ENCODE measurements around the gene CFAP43.

DNA sequence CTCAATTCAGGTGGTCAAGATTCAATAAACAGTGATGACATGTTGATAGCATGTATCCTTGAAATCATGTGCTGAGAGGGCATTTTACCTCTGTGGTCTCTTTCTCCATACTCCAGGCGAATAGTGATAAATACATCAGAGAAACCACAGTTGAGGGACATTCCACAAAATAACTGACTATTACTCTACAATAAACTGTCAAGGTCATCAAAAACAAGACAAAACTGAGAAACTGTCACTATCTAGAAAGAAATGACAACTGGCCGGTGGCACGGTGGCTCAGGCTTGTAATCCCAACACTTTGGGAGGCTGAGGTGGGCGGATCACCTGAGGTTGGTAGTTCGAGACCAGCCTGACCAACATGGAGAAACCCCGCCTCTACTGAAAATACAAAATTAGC is 94.0 kb downstream of the CFAP43 start:
- TF ChIP-seq, protein P1, sequence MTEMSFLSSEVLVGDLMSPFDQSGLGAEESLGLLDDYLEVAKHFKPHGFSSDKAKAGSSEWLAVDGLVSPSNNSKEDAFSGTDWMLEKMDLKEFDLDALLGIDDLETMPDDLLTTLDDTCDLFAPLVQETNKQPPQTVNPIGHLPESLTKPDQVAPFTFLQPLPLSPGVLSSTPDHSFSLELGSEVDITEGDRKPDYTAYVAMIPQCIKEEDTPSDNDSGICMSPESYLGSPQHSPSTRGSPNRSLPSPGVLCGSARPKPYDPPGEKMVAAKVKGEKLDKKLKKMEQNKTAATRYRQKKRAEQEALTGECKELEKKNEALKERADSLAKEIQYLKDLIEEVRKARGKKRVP (CRISPR knock-in tag; IDR thresholded peaks at IDR 0.05): no peak
- TF ChIP-seq HNRNPLL (IDR thresholded peaks at IDR 0.05; ENCODE audit: low read depth, low read length, poor library complexity, severe bottlenecking) (no peak), NFATC3 (IDR thresholded peaks at IDR 0.05) (no peak)
- TF ChIP-seq, protein P2, sequence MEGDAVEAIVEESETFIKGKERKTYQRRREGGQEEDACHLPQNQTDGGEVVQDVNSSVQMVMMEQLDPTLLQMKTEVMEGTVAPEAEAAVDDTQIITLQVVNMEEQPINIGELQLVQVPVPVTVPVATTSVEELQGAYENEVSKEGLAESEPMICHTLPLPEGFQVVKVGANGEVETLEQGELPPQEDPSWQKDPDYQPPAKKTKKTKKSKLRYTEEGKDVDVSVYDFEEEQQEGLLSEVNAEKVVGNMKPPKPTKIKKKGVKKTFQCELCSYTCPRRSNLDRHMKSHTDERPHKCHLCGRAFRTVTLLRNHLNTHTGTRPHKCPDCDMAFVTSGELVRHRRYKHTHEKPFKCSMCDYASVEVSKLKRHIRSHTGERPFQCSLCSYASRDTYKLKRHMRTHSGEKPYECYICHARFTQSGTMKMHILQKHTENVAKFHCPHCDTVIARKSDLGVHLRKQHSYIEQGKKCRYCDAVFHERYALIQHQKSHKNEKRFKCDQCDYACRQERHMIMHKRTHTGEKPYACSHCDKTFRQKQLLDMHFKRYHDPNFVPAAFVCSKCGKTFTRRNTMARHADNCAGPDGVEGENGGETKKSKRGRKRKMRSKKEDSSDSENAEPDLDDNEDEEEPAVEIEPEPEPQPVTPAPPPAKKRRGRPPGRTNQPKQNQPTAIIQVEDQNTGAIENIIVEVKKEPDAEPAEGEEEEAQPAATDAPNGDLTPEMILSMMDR (IDR thresholded peaks at IDR 0.05 in 2 of 3, conservative IDR thresholded peaks at IDR 0.05 in 1 of 3; ENCODE audit: insufficient read depth in 2 of 3, low read depth in 1 of 3, low read length in 3 of 3): no peak
